OCI-LY3 (cell line): ENCODE measurements around the gene CTSS.
"Not testable (repeated sequence)": the region's sequence is repeated elsewhere in the genome, so short reads cannot be mapped to it uniquely, and the experiment has no call there.

Experiments used
- H2AFZ ChIP-seq: fragments of 200-600, 300-600 bp; shearing (Covaris generic); 2 replicates; pipeline ENCODE4 v1.6.0; 2014; ENCODE audit warnings: antibody characterized with exemption, low read depth, low read length
- H3K27ac ChIP-seq: fragments of 200-600, 300-600 bp; sonication (generic); 2 replicates; pipeline ENCODE4 v1.5.1; 2014; ENCODE audit warnings: mild to moderate bottlenecking, low read length, moderate library complexity, mixed read lengths
- H3K27me3 ChIP-seq: fragments of 200-600, 300-600 bp; sonication (generic); 2 replicates; pipeline ENCODE4 v1.6.1; 2014; ENCODE audit warnings: low read depth, low read length, mixed read lengths
- H3K36me3 ChIP-seq: fragments of 200-600, 300-600 bp; sonication (generic); replicated peaks from 2 replicates; pipeline ENCODE3; 2014; ENCODE audit warnings: low read depth, low read length, mixed read lengths
- H3K4me1 ChIP-seq: fragments of 300-600, 200-600 bp; sonication (generic); 2 replicates; pipeline ENCODE4 v1.6.1; 2014; ENCODE audit warnings: low read length, mixed read lengths
- H3K4me2 ChIP-seq: fragments of 200-600, 300-600 bp; sonication (generic); 2 replicates; pipeline ENCODE4 v1.6.1; 2014; ENCODE audit warnings: low read length, mixed read lengths
- H3K4me3 ChIP-seq: fragments of 300-600, 200-600 bp; sonication (generic); 2 replicates; pipeline ENCODE4 v1.5.1; 2014; ENCODE audit warnings: antibody characterized with exemption, mild to moderate bottlenecking, low read length, moderate library complexity
- H3K79me2 ChIP-seq: fragments of 300-600, 200-600 bp; shearing (Covaris generic); 2 replicates; pipeline ENCODE4 v1.6.1; 2014; ENCODE audit warnings: mild to moderate bottlenecking, low read length, mixed read lengths
- H3K9ac ChIP-seq: fragments of 300-600, 200-600 bp; shearing (Covaris generic); 2 replicates; pipeline ENCODE4 v1.6.0; 2014; ENCODE audit warnings: mild to moderate bottlenecking, low read length, moderate library complexity
- H3K9me3 ChIP-seq: fragments of 200-600, 300-600 bp; shearing (Covaris generic); 2 replicates; pipeline ENCODE4 v1.6.1; 2014; ENCODE audit warnings: low read length, mixed read lengths; ENCODE audit not compliant: insufficient read depth
- H4K20me1 ChIP-seq: fragments of 200-600, 300-600 bp; sonication (generic); 2 replicates; pipeline ENCODE4 v1.6.1; 2016; ENCODE audit warnings: low read length, mixed read lengths; ENCODE audit not compliant: insufficient read depth
- CTCF ChIP-seq: fragments of 200-600, 300-600 bp; sonication (generic); IDR thresholded peaks from 2 replicates; pipeline ENCODE4 v1.5.1; 2014; ENCODE audit warnings: antibody characterized with exemption, low read length, low read depth
- EZH2phosphoT487 ChIP-seq: fragments of 200-600 bp; shearing (Covaris generic); IDR thresholded peaks from 2 replicates; pipeline ENCODE4 v1.6.1; 2018; ENCODE audit warnings: antibody characterized with exemption, mixed run types, low read depth

Gene CTSS

GRCh38 chr1:150775276-150775675 lies 9.7 kb upstream of the CTSS start:
- TF ChIP-seq EZH2phosphoT487 (no peak), CTCF (no peak)

DNA sequence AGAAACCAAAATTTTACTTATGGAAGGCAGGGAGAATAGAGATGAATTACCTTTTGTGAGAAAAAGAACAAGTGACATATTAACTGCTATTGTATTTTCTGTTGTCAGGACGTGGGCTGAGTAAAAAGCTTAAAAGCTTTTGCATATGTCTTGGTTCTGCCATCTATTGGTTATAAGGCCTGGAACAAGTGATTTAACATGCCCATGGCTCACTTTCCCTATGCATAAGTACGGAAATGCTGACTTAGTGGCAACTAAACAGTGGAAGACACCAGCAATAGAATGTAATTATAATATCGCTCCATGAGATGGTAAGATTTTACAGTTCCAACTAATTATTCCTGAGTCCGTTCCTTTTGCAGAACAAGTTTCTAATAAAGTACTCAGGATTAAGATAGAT lies 6.7 kb upstream of the CTSS start:
- no peak overlapping the region for H2AFZ ChIP-seq
- H4K20me1 ChIP-seq, result no peaks in the 10 kb centered on the region
- H3K4me1 ChIP-seq, result peaks cover 5% of the 10 kb centered on the region
- H3K9ac ChIP-seq, result no peak overlapping the region
- H3K4me2 ChIP-seq, result no peak overlapping the region
- no peaks in the 10 kb centered on the region for H3K9me3 ChIP-seq
- TF ChIP-seq EZH2phosphoT487 (no peak), CTCF (no peak)
- no peaks in the 10 kb centered on the region for H3K36me3 ChIP-seq
- H3K27me3 ChIP-seq, result no peaks in the 10 kb centered on the region
- H3K79me2 ChIP-seq, result no peaks in the 10 kb centered on the region
- no peak overlapping the region for H3K4me3 ChIP-seq
- H3K27ac ChIP-seq, result no peak overlapping the region

More at GRCh38 chr1:150775276-150775675, 9.7 kb upstream of the CTSS start:
- Histone ChIP-seq H3K4me1 (peaks cover 16% of the 10 kb centered on the region), H3K4me3 (no peak overlapping the region), H2AFZ (no peak overlapping the region), H3K79me2 (no peaks in the 10 kb centered on the region), H3K4me2 (no peak overlapping the region), H3K9ac (no peak overlapping the region), H3K27ac (no peak overlapping the region), H3K9me3 (0 out of 2 replicates have a peak, but pooled peaks cover 2% of the 10 kb centered on the region), H4K20me1 (no peaks in the 10 kb centered on the region), H3K27me3 (no peaks in the 10 kb centered on the region), H3K36me3 (peaks cover 1% of the 10 kb centered on the region)

GRCh38 chr1:150767704-150768103 lies 2.1 kb upstream of the CTSS start:
- not testable (repeated sequence) for H4K20me1 ChIP-seq, H3K9me3 ChIP-seq, H3K27ac ChIP-seq, H3K27me3 ChIP-seq, H2AFZ ChIP-seq, H3K4me3 ChIP-seq, H3K4me2 ChIP-seq, H3K9ac ChIP-seq
- H3K36me3 ChIP-seq, result peaks cover 11% of the 10 kb centered on the region
- peaks cover 27% of the 10 kb centered on the region for H3K79me2 ChIP-seq
- peaks cover 30% of the 10 kb centered on the region for H3K4me1 ChIP-seq

GRCh38 chr1:150765977-150766301 lies 361 bp upstream of the CTSS start:
- Histone ChIP-seq H3K79me2 (peaks cover 45% of the 10 kb centered on the region), H3K4me2 (peak overlapping the region; percentile 95), H3K36me3 (peaks cover 27% of the 10 kb centered on the region), H4K20me1 (peaks cover 16% of the 10 kb centered on the region), H3K4me1 (peaks cover 37% of the 10 kb centered on the region), H3K4me3 (peak overlapping the region; percentile 82), H3K9ac (peak overlapping the region; percentile 93), H3K27ac (peak overlapping the region; percentile 97)
- H2AFZ ChIP-seq, H3K9me3 ChIP-seq, H3K27me3 ChIP-seq: not testable (repeated sequence)

GRCh38 chr1:150764617-150765101 lies 919 bp downstream of the CTSS start:
- Histone ChIP-seq H4K20me1 (peaks cover 27% of the 10 kb centered on the region), H3K4me3 (peak overlapping the region; percentile 82), H2AFZ (no peak overlapping the region), H3K27ac (peak overlapping the region; percentile 97), H3K36me3 (peaks cover 38% of the 10 kb centered on the region), H3K79me2 (peaks cover 58% of the 10 kb centered on the region), H3K4me1 (peaks cover 47% of the 10 kb centered on the region), H3K9me3 (no peaks in the 10 kb centered on the region), H3K4me2 (peak overlapping the region; percentile 95), H3K27me3 (no peaks in the 10 kb centered on the region), H3K9ac (peak overlapping the region; percentile 93)
- TF ChIP-seq CTCF (no peak), EZH2phosphoT487 (no peak)
